Panc1 (cell line): ENCODE results near the gene GAS7. TPM values are rescaled to one million over a fixed set of nuclear protein-coding genes. Genes with fewer than 3 reads are reported as not detected.

ENCODE experiments used
- ATAC-seq: fragments of 200-7000 bp; cut with Tn5 transposase; 2 replicates; pipeline ENCODE4 v1.9.1; 2020; ENCODE audit warnings: mild to moderate bottlenecking, moderate library complexity
- BruUV-seq: library from RNA; stranded (reverse); fragments of 400-500 nt; replicated peaks from 2 replicates; lab custom pipeline; 2021; lab: Mats Ljungman, UMichigan
- CTCF ChIA-PET: fragments of 300-600 bp; sonication (Branson Sonifier 250); formaldehyde crosslinking; loops from one replicate; lab custom pipeline; 2022; ENCODE audit warnings: antibody characterized with exemption; lab: Charles Lee
- POLR2A ChIA-PET: fragments of 300-600 bp; sonication (Branson Sonifier 250); formaldehyde crosslinking; loops from one replicate; lab custom pipeline; 2022; ENCODE audit warnings: antibody characterized with exemption; lab: Charles Lee
- DNase-seq: peaks from one replicate; pipeline ENCODE4 v3.0.0-alpha.2; 2010; ENCODE audit warnings: low read depth, low spot score
- H3K27ac ChIP-seq: 2 replicates; pipeline ENCODE4 v1.5.1; 2011; ENCODE audit warnings: mild to moderate bottlenecking, low read length, inconsistent platforms
- H3K27me3 ChIP-seq: fragments of 200-500 bp; sonication (Bioruptor generic); 2 replicates; pipeline ENCODE4 v1.6.0; 2014; ENCODE audit warnings: low read length, inconsistent platforms; ENCODE audit not compliant: control insufficient read depth, insufficient read depth
- H3K36me3 ChIP-seq: fragments of 200-500 bp; sonication (Bioruptor generic); 2 replicates; pipeline ENCODE4 v1.5.1; 2014; ENCODE audit warnings: inconsistent platforms, mild to moderate bottlenecking, low read length, moderate library complexity; ENCODE audit not compliant: control insufficient read depth, insufficient read depth
- H3K4me1 ChIP-seq: 2 replicates; pipeline ENCODE4 v1.5.1; 2011; ENCODE audit warnings: inconsistent platforms, mild to moderate bottlenecking, low read length, moderate library complexity; ENCODE audit not compliant: control insufficient read depth, insufficient read depth
- H3K4me3 ChIP-seq, 2 experiments: 2 replicates each; pipeline ENCODE4 v1.5.1; 2011 to 2012; ENCODE audit warnings: low read depth in 2 of 2, low read length in 2 of 2, mild to moderate bottlenecking in 2 of 2, inconsistent platforms in 1 of 2, moderate library complexity in 1 of 2
- H3K9me3 ChIP-seq: fragments of 200-500 bp; sonication (Bioruptor generic); 2 replicates; pipeline ENCODE4 v1.5.1; 2014; ENCODE audit warnings: low read depth, mild to moderate bottlenecking, inconsistent platforms, low read length, moderate library complexity; ENCODE audit not compliant: control insufficient read depth, insufficient read depth
- CTCF ChIP-seq: fragments of 450-650 bp; IDR thresholded peaks from 2 replicates; pipeline ENCODE4 v1.5.1; 2017; ENCODE audit warnings: mild to moderate bottlenecking
- POLR2AphosphoS5 ChIP-seq: IDR thresholded peaks from 2 replicates; pipeline ENCODE4 v1.6.1; 2012; ENCODE audit warnings: mild to moderate bottlenecking, low read depth, low read length, moderate library complexity
- SIN3A ChIP-seq: IDR thresholded peaks from 2 replicates; pipeline ENCODE4 v1.6.1; 2012; ENCODE audit warnings: low read depth, mild to moderate bottlenecking, low read length, moderate library complexity, borderline replicate concordance; ENCODE audit not compliant: insufficient read depth
- TCF7L2 ChIP-seq: IDR thresholded peaks from 2 replicates; pipeline ENCODE4 v1.6.1; 2011; ENCODE audit warnings: mild to moderate bottlenecking, low read depth, low read length, inconsistent platforms
- in situ Hi-C: cut with HindIII; loops from 2 replicates; pipeline ENCODE4 v1.10.0; 2016; ENCODE audit warnings: low sequenced_read_pairs, low pct_unique_long_range_greater_than_20kb
- intact Hi-C: fragments of 100-400 bp; cut with micrococcal nuclease; formaldehyde crosslinking; loops from one replicate; pipeline ENCODE4 v1.10.0; 2022; ENCODE audit not compliant: unreplicated experiment
- total RNA-seq: library from RNA; stranded (reverse); gene quantifications from one replicate; pipeline ENCODE4 v1.2.1, GENCODE V29; 2021; ENCODE audit not compliant: unreplicated experiment
- TF ChIP-seq, protein P1 (sequence below), 2 experiments: IDR thresholded peaks; 2 replicates each; pipeline ENCODE4 v1.6.1; 2011 to 2012; ENCODE audit warnings: low read depth in 2 of 2, control low read depth in 1 of 2, low read length in 1 of 2, mild to moderate bottlenecking in 1 of 2, moderate library complexity in 1 of 2; ENCODE audit not compliant: insufficient read depth in 1 of 2

GAS7 gene
- total RNA-seq, 1 experiment from 2014 or later: 0.05 TPM

DNA sequence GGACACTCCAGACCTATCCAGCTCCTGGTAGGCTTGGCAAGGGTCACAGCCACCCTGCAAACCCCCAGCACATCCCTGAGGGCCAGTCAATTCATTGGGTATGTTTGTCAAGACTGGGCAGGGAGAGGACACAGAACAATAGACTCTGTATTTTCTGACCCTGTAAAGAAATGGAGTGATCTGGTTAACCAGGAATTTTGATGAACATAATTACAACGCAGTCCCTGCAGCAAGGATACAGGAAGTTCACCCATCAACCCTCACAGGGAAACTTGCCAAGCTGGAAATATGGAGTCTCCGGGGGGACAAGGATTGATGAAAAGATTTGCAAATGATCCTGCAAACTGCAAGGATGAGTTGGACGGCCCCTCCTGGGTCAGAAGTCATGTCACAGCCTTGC, 167.3 kb downstream of the GAS7 start:
- no peaks in the 10 kb centered on the region; the same call in 1 of the 2 replicates for H3K27me3 ChIP-seq
- POLR2A ChIA-PET: no interaction called here
- no peak for TF ChIP-seq CTCF
- TF ChIP-seq SIN3A: no peak
- TF ChIP-seq, protein P1, sequence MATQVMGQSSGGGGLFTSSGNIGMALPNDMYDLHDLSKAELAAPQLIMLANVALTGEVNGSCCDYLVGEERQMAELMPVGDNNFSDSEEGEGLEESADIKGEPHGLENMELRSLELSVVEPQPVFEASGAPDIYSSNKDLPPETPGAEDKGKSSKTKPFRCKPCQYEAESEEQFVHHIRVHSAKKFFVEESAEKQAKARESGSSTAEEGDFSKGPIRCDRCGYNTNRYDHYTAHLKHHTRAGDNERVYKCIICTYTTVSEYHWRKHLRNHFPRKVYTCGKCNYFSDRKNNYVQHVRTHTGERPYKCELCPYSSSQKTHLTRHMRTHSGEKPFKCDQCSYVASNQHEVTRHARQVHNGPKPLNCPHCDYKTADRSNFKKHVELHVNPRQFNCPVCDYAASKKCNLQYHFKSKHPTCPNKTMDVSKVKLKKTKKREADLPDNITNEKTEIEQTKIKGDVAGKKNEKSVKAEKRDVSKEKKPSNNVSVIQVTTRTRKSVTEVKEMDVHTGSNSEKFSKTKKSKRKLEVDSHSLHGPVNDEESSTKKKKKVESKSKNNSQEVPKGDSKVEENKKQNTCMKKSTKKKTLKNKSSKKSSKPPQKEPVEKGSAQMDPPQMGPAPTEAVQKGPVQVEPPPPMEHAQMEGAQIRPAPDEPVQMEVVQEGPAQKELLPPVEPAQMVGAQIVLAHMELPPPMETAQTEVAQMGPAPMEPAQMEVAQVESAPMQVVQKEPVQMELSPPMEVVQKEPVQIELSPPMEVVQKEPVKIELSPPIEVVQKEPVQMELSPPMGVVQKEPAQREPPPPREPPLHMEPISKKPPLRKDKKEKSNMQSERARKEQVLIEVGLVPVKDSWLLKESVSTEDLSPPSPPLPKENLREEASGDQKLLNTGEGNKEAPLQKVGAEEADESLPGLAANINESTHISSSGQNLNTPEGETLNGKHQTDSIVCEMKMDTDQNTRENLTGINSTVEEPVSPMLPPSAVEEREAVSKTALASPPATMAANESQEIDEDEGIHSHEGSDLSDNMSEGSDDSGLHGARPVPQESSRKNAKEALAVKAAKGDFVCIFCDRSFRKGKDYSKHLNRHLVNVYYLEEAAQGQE (IDR thresholded peaks at IDR 0.05; ENCODE audit: insufficient read depth in 1 of 2, low read depth in 2 of 2, low read length in 1 of 2): no peak
- TF ChIP-seq POLR2AphosphoS5: no peak
- TF ChIP-seq TCF7L2: no peak
- no peak overlapping the region for H3K4me3 ChIP-seq
- no peak overlapping the region for H3K27ac ChIP-seq
- no peak for ATAC-seq
- intact Hi-C loops: no loop called here
- in situ Hi-C loops: no loop called here
- BruUV-seq: no TSS peak
- no peaks in the 10 kb centered on the region for H3K36me3 ChIP-seq
- CTCF ChIA-PET: no interaction called here
- H3K9me3 ChIP-seq: no peaks in the 10 kb centered on the region
- H3K4me1 ChIP-seq: no peaks in the 10 kb centered on the region
- no peak for DNase-seq

DNA sequence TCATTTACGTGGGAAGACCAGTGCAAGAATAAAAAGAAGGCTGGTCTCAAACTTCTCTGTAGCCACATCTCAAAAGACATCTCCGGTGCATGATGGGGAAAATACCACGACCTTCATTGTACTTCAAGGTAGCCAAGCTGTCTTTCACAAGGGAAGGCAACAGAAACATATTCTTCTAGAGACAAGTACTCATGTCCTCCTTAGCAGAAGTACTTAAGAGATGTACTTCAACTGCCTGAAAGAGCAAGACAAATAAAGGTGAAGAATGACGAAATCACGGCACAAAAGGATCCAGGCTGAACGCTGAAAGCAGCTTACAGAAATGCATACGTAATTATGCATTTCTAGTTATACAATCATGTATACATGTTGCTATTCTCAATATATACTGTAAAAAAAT, 169.3 kb downstream of the GAS7 start:
- in situ Hi-C loops (no loop called here), intact Hi-C loops (no loop called here)
- Histone ChIP-seq H3K27me3 (no peaks in the 10 kb centered on the region; the same call in 1 of the 2 replicates), H3K4me3 (no peak overlapping the region), H3K36me3 (no peaks in the 10 kb centered on the region), H3K4me1 (no peaks in the 10 kb centered on the region), H3K27ac (no peak overlapping the region), H3K9me3 (no peaks in the 10 kb centered on the region)
- no TSS peak for BruUV-seq
- TF ChIP-seq, protein P1 (IDR thresholded peaks at IDR 0.05; ENCODE audit: insufficient read depth in 1 of 2, low read depth in 2 of 2, low read length in 1 of 2): no peak
- TF ChIP-seq CTCF (no peak), POLR2AphosphoS5 (no peak), TCF7L2 (no peak), SIN3A (no peak)
- ChIA-PET POLR2A (no interaction called here), CTCF (no interaction called here)
- ATAC-seq (no peak), DNase-seq (no peak)
